Right cardiac atrium (tissue), 5 donors: ENCODE measurements around the gene FLRT1. TPM values are rescaled to one million over a fixed set of nuclear protein-coding genes. Genes with fewer than 3 reads are reported as not detected.

Experiments used
- ATAC-seq, 2 donors: fragments of 200-7000 bp; cut with Tn5 transposase; one replicate each; pipeline versions ENCODE4 v1.8.0 to v1.9.1; 2020; ENCODE audit warnings: moderate library complexity in 2 of 2, mild to moderate bottlenecking in 1 of 2
- DNase-seq, 3 donors: peaks; one replicate each; pipeline ENCODE4 v3.0.0-alpha.2; 2020
- H3K27ac ChIP-seq: one replicate; pipeline ENCODE4 v1.5.1; 2013; ENCODE audit warnings: mild to moderate bottlenecking, low read length, control low read depth, moderate library complexity
- H3K27me3 ChIP-seq: one replicate; pipeline ENCODE4 v1.6.1; 2013; ENCODE audit not compliant: control insufficient read depth, insufficient read depth
- H3K4me1 ChIP-seq: one replicate; pipeline ENCODE4 v1.6.1; 2013; ENCODE audit warnings: low read length; ENCODE audit not compliant: control insufficient read depth, insufficient read depth
- H3K4me3 ChIP-seq: one replicate; pipeline ENCODE4 v1.5.1; 2013; ENCODE audit warnings: low read length, control low read depth
- H3K9me3 ChIP-seq: one replicate; pipeline ENCODE4 v1.6.1; 2013; ENCODE audit warnings: low read length; ENCODE audit not compliant: control insufficient read depth
- WGBS: extraction: QIAGEN DNeasy Blood & Tissue Kit; methylation state at CpG from one replicate; pipeline ENCODE4 v1.1.7; 2013; 5-methylcytosine and 5-hydroxymethylcytosine counted together
- intact Hi-C, 4 donors: fragments of 100-400 bp; cut with DNase I; formaldehyde crosslinking; loops; one replicate each; pipeline versions ENCODE4 v1.11.0 to v1.14.0; 2022 to 2023
- polyA plus RNA-seq: library from polyadenylated mRNA; stranded (reverse); fragments of 200-250 nt; gene quantifications from one replicate; pipeline ENCODE4 v1.2.3, GENCODE V29; 2013
- total RNA-seq, 4 donors: library from RNA; stranded (reverse); fragmentation: NEBNext Ultra II Directional; extraction: Animal tissue kit (Norgen Biotek cat#: 25700); gene quantifications; one replicate each; pipeline ENCODE4 v1.2.1, GENCODE V29; 2021
- donor health status: healthy with polysubstance abuse.
- donor health status: DM: no; HTN: yes; CAD: no.
- donor health status: DM: no; HTN: no; CAD: no.
- donor health status: DM: no; HTN: yes; CAD: no; lungs with severe emphysema.
- donor health status: DM: yes; HTN: yes; CAD: no.

The FLRT1 gene
- total and polyA plus RNA-seq, 5 donors, result 0.92 to 2.0 (median 1.6) TPM

DNA sequence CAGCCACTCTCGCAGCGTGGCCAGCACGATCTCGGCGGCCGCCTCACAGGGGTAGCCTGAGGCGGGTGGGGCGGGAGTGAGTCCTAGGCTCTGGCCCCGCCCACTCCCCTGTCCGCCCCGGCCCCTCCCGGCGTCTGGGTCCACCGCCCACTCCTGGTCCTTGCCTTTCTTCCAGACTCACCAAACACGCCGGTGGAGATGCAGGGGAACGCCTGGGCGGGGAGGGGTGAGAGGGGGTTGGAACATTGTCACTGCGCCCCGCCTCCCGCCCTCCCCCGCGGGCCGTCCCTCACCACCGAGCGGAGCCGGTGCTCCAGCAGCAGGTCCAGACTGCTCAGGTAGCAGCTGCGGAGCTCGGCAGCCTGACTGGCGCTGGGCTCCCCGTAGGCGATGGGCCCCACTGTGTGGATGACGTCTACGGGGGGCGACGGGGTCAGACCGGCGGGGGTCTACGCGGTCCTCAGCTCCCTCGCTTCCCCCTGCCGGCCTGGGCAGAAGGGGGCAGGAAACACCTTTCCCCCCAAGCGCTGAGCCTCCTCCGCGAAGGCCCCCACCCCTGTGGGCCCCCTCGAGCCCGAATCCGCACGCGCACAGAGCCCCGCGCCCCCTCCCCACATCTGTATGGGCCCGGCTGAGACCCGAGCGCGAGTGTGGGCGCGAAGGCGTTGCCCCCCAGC lies 36.2 kb upstream of the FLRT1 start:
- WGBS, result 7% methylated on average over 59 of the region's 59 CpGs
- H3K27ac ChIP-seq, result no peak overlapping the region
- intact Hi-C loops, result loop anchor here (1.0 to 2.0 kb wide), 4 partner anchors 149 to 153 kb away; no protein-coding TSS in a partner anchor
- peak; percentile 37 to 60 for ATAC-seq
- no peak overlapping the region for H3K4me3 ChIP-seq
- DNase-seq, result peak; percentile 72 to 86 (median 83)
- no peaks in the 10 kb centered on the region for H3K9me3 ChIP-seq
- no peaks in the 10 kb centered on the region for H3K27me3 ChIP-seq
- H3K4me1 ChIP-seq, result peaks cover 4% of the 10 kb centered on the region

GRCh38 chr11:64000026-64000739 lies 35.5 kb upstream of the FLRT1 start:
- Histone ChIP-seq H3K4me3 (peak overlapping the region; percentile 37), H3K4me1 (peaks cover 4% of the 10 kb centered on the region), H3K27ac (no peak overlapping the region), H3K27me3 (no peaks in the 10 kb centered on the region), H3K9me3 (no peaks in the 10 kb centered on the region)
- intact Hi-C loops, result loop anchor here in 3 of 4 donors (1.0 to 2.0 kb wide), 3 partner anchors 148 to 151 kb away; no protein-coding TSS in a partner anchor
- WGBS, result 1% methylated on average over 67 of the region's 67 CpGs
- ATAC-seq, result peak; percentile 84 to 89
- DNase-seq, result peak; percentile 72 to 91 (median 90)

- WGBS, result 17% methylated on average over 60 of the region's 60 CpGs
- DNase-seq, result peak in 1 of 3 donors; percentile 73
- no peaks in the 10 kb centered on the region for H3K9me3 ChIP-seq
- H3K27ac ChIP-seq, result no peak overlapping the region
- peaks cover 4% of the 10 kb centered on the region for H3K4me1 ChIP-seq
- H3K4me3 ChIP-seq, result peak overlapping the region; percentile 37
- ATAC-seq, result peak in 1 of 2 donors; percentile 6
- intact Hi-C loops, result loop anchor here in 3 of 4 donors (1.0 to 2.0 kb wide), 3 partner anchors 147 to 150 kb away; no protein-coding TSS in a partner anchor
- no peaks in the 10 kb centered on the region for H3K27me3 ChIP-seq
Measured at GRCh38 chr11:64000740-64001483, 34.8 kb upstream of the FLRT1 start.

- H3K27ac ChIP-seq, result no peak overlapping the region
- peak in 2 of 3 donors; percentile 77 to 79 for DNase-seq
- H3K9me3 ChIP-seq, result no peaks in the 10 kb centered on the region
- 48% methylated on average over 23 of the region's 23 CpGs for WGBS
- peaks cover 4% of the 10 kb centered on the region for H3K4me1 ChIP-seq
- no peak overlapping the region for H3K4me3 ChIP-seq
- H3K27me3 ChIP-seq, result no peaks in the 10 kb centered on the region
- intact Hi-C loops, result loop anchor here in 2 of 4 donors (2.0 kb wide), 2 partner anchors 147 to 149 kb away; no protein-coding TSS in a partner anchor
- ATAC-seq, result no peak
Measured at GRCh38 chr11:64001484-64002420, 34.0 kb upstream of the FLRT1 start.

GRCh38 chr11:64003807-64004589 lies 31.7 kb upstream of the FLRT1 start:
- no peaks in the 10 kb centered on the region for H3K27me3 ChIP-seq
- no peaks in the 10 kb centered on the region for H3K9me3 ChIP-seq
- intact Hi-C loops, result no loop called here
- no peak for ATAC-seq
- H3K4me1 ChIP-seq, result peaks cover 8% of the 10 kb centered on the region
- H3K27ac ChIP-seq, result no peak overlapping the region
- no peak overlapping the region for H3K4me3 ChIP-seq
- 59% methylated on average over 23 of the region's 23 CpGs for WGBS
- no peak for DNase-seq

DNA sequence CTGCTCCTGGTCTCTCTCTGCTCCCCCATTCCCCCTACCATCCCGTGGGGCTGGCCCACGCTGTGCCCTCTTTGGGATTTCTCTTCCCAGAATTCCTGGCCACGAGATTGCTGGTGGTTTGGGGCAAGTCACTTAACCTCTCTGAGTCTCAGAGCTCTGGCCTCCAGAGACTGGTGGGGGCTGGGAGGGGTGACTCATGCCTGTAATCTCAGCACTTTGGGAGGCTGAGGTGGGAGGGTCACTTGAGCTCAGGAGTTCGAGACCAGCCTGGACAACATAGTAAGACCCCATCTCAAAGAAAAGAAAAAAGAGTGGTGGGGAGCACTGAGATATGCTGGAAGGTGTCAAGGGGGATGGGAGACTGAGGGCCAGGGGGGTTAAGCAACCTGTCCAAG lies 31.1 kb upstream of the FLRT1 start:
- no peaks in the 10 kb centered on the region for H3K27me3 ChIP-seq
- 76% methylated on average over 4 of the region's 4 CpGs for WGBS
- no peaks in the 10 kb centered on the region for H3K9me3 ChIP-seq
- DNase-seq (no peak), ATAC-seq (no peak)
- no peak overlapping the region for H3K4me3 ChIP-seq
- H3K27ac ChIP-seq, result no peak overlapping the region
- peaks cover 7% of the 10 kb centered on the region for H3K4me1 ChIP-seq
- intact Hi-C loops, result no loop called here

DNA sequence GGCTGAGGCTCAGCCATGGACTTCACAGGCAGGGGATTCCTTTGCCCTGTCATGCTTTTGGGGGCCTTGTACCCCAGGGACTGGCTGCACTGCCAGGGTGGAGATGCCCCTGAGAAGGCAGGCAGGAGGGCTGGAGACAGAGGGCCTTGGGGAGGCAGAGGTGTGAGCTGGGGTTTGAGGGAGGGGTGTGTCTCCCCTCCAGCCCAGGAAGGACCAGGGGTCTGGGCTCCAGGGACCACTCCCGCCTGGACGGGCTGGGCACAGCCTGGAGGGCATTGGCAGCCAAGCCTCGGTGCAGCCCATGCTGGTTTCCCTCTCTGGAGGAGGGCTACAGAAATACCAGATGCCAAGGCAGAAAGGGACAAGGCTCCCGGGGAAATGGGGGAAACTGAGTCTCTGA lies 30.0 kb upstream of the FLRT1 start:
- intact Hi-C loops, result no loop called here
- H3K27ac ChIP-seq, result no peak overlapping the region
- DNase-seq, result no peak
- peaks cover 4% of the 10 kb centered on the region for H3K4me1 ChIP-seq
- H3K9me3 ChIP-seq, result no peaks in the 10 kb centered on the region
- H3K4me3 ChIP-seq, result no peak overlapping the region
- ATAC-seq, result no peak
- WGBS, result 85% methylated on average over 4 of the region's 4 CpGs
- H3K27me3 ChIP-seq, result no peaks in the 10 kb centered on the region

- Histone ChIP-seq H3K27me3 (no peaks in the 10 kb centered on the region), H3K27ac (no peak overlapping the region), H3K9me3 (no peaks in the 10 kb centered on the region), H3K4me1 (peaks cover 4% of the 10 kb centered on the region), H3K4me3 (no peak overlapping the region)
- intact Hi-C loops, result no loop called here
- ATAC-seq (no peak), DNase-seq (no peak)
- 75% methylated on average over 12 of the region's 12 CpGs for WGBS
Measured at GRCh38 chr11:64006398-64006797, 29.3 kb upstream of the FLRT1 start.

- DNase-seq, result peak in 2 of 3 donors; percentile 49 to 74
Measured at GRCh38 chr11:64007160-64007628, 28.5 kb upstream of the FLRT1 start.

More at GRCh38 chr11:64007160-64007628, 28.5 kb upstream of the FLRT1 start:
- no peaks in the 10 kb centered on the region for H3K9me3 ChIP-seq
- 1% methylated on average over 27 of the region's 27 CpGs for WGBS
- peak; percentile 35 to 74 for ATAC-seq
- no peak overlapping the region for H3K27ac ChIP-seq
- H3K4me3 ChIP-seq, result peak overlapping the region; percentile 21
- no peaks in the 10 kb centered on the region for H3K27me3 ChIP-seq
- H3K4me1 ChIP-seq, result peaks cover 4% of the 10 kb centered on the region
- intact Hi-C loops, result no loop called here
